MG63 (cell line): Measurements from ENCODE around the gene CRELD1. TPM values are rescaled to one million over a fixed set of nuclear protein-coding genes. Genes with fewer than 3 reads are reported as not detected.

Experiments
- DNase-seq: peaks from one replicate; pipeline ENCODE4 v3.0.0-alpha.2; 2020
- H3K27me3 ChIP-seq: fragments of 250-450 bp; sonication (Bioruptor Pico); 2 replicates; pipeline ENCODE4 v1.5.1; 2020; ENCODE audit warnings: mild to moderate bottlenecking, moderate library complexity
- H3K36me3 ChIP-seq: fragments of 250-450 bp; sonication (Bioruptor Pico); 2 replicates; pipeline ENCODE4 v1.5.1; 2020; ENCODE audit warnings: mild to moderate bottlenecking, moderate library complexity
- H3K4me3 ChIP-seq: fragments of 250-450 bp; sonication (Bioruptor Pico); 2 replicates; pipeline ENCODE4 v1.5.1; 2020; ENCODE audit warnings: mild to moderate bottlenecking, moderate library complexity
- H3K9me3 ChIP-seq: fragments of 250-450 bp; sonication (Bioruptor Pico); 2 replicates; pipeline ENCODE4 v1.5.1; 2020; ENCODE audit warnings: mild to moderate bottlenecking, moderate library complexity
- total RNA-seq: library from RNA; depleted of rRNA; stranded (reverse); fragments of >200 nt; shearing (Covaris generic); gene quantifications from 2 replicates; pipeline ENCODE4 v1.2.3, GENCODE V29; 2014; ENCODE audit warnings: low replicate concordance

CRELD1 gene
- total RNA-seq, 1 experiment from 2014 or later: 22.6 TPM

- Histone ChIP-seq H3K27me3 (no peaks in the 10 kb centered on the region), H3K4me3 (no peak overlapping the region), H3K9me3 (no peaks in the 10 kb centered on the region), H3K36me3 (no peaks in the 10 kb centered on the region)
- no peak for DNase-seq
These were observed 31.7 kb upstream of the CRELD1 start for GRCh38 chr3:9901967-9902366.

- DNase-seq: no peak
- no peak within 1 kb of the TSS for H3K4me3 ChIP-seq
- H3K36me3 ChIP-seq: no peaks in the 10 kb centered on the region
- no peaks in the 10 kb centered on the region for H3K27me3 ChIP-seq
- H3K9me3 ChIP-seq: no peaks in the 10 kb centered on the region
These were observed 31.0 kb upstream of the CRELD1 start, which contains the start of gene IL17RE for GRCh38 chr3:9902372-9903237. TSS of gene IL17RE (plus strand) at chr3:9902848. CDS start at chr3:9902933, 85 bp downstream.

- Histone ChIP-seq H3K9me3 (no peaks in the 10 kb centered on the region), H3K4me3 (no peak overlapping the region), H3K27me3 (no peaks in the 10 kb centered on the region), H3K36me3 (no peaks in the 10 kb centered on the region)
- DNase-seq: peak; percentile 68
These were observed 30.4 kb upstream of the CRELD1 start for GRCh38 chr3:9903238-9903624.

- Histone ChIP-seq H3K27me3 (no peaks in the 10 kb centered on the region), H3K36me3 (no peaks in the 10 kb centered on the region), H3K9me3 (no peaks in the 10 kb centered on the region), H3K4me3 (no peak overlapping the region)
- DNase-seq: no peak
These were observed 29.7 kb upstream of the CRELD1 start for GRCh38 chr3:9903904-9904303.

GRCh38 chr3:9906480-9906879, 27.2 kb upstream of the CRELD1 start:
- no peak overlapping the region for H3K4me3 ChIP-seq
- H3K9me3 ChIP-seq: no peaks in the 10 kb centered on the region
- H3K27me3 ChIP-seq: no peaks in the 10 kb centered on the region
- DNase-seq: no peak
- no peaks in the 10 kb centered on the region for H3K36me3 ChIP-seq

- no peak for DNase-seq
- H3K4me3 ChIP-seq: no peak overlapping the region
- no peaks in the 10 kb centered on the region for H3K9me3 ChIP-seq
- no peaks in the 10 kb centered on the region for H3K36me3 ChIP-seq
- H3K27me3 ChIP-seq: no peaks in the 10 kb centered on the region
These were observed 25.3 kb upstream of the CRELD1 start for GRCh38 chr3:9908286-9908685.

- Histone ChIP-seq H3K9me3 (no peaks in the 10 kb centered on the region), H3K36me3 (no peaks in the 10 kb centered on the region), H3K4me3 (no peak overlapping the region), H3K27me3 (no peaks in the 10 kb centered on the region)
- no peak for DNase-seq
These were observed 24.2 kb upstream of the CRELD1 start for GRCh38 chr3:9909221-9910013.

- H3K4me3 ChIP-seq: no peak overlapping the region
- H3K36me3 ChIP-seq: no peaks in the 10 kb centered on the region
- no peak for DNase-seq
- no peaks in the 10 kb centered on the region for H3K27me3 ChIP-seq
- H3K9me3 ChIP-seq: no peaks in the 10 kb centered on the region
These were observed 21.8 kb upstream of the CRELD1 start for GRCh38 chr3:9911863-9912262.

- DNase-seq: no peak
- no peaks in the 10 kb centered on the region for H3K9me3 ChIP-seq
- no peaks in the 10 kb centered on the region for H3K27me3 ChIP-seq
- no peak overlapping the region for H3K4me3 ChIP-seq
- H3K36me3 ChIP-seq: no peaks in the 10 kb centered on the region
These were observed 21.2 kb upstream of the CRELD1 start for GRCh38 chr3:9912294-9912935.

- no peak for DNase-seq
These were observed 20.0 kb upstream of the CRELD1 start for GRCh38 chr3:9913601-9914000.

GRCh38 chr3:9914011-9914410, 19.6 kb upstream of the CRELD1 start:
- H3K4me3 ChIP-seq: no peak overlapping the region
- H3K36me3 ChIP-seq: no peaks in the 10 kb centered on the region
- DNase-seq: peak; percentile 24
- H3K27me3 ChIP-seq: no peaks in the 10 kb centered on the region
- no peaks in the 10 kb centered on the region for H3K9me3 ChIP-seq

More at GRCh38 chr3:9913601-9914000, 20.0 kb upstream of the CRELD1 start:
- Histone ChIP-seq H3K4me3 (no peak overlapping the region), H3K27me3 (no peaks in the 10 kb centered on the region), H3K36me3 (no peaks in the 10 kb centered on the region), H3K9me3 (no peaks in the 10 kb centered on the region)

- no peaks in the 10 kb centered on the region for H3K9me3 ChIP-seq
- H3K27me3 ChIP-seq: no peaks in the 10 kb centered on the region
- H3K36me3 ChIP-seq: no peaks in the 10 kb centered on the region
- no peak for DNase-seq
- no peak overlapping the region for H3K4me3 ChIP-seq
These were observed 18.9 kb upstream of the CRELD1 start for GRCh38 chr3:9914559-9915253.

GRCh38 chr3:9915254-9916141, 18.1 kb upstream of the CRELD1 start:
- peak overlapping the region; percentile 40 for H3K4me3 ChIP-seq
- H3K27me3 ChIP-seq: no peaks in the 10 kb centered on the region
- H3K9me3 ChIP-seq: no peaks in the 10 kb centered on the region
- no peaks in the 10 kb centered on the region for H3K36me3 ChIP-seq
- peak; percentile 64 for DNase-seq

GRCh38 chr3:9916346-9916733, 17.3 kb upstream of the CRELD1 start:
- no peaks in the 10 kb centered on the region for H3K9me3 ChIP-seq
- DNase-seq: peak; percentile 19

GRCh38 chr3:9916734-9917680, 16.6 kb upstream of the CRELD1 start, which contains the start of gene IL17RC:
TSS of gene IL17RC (plus strand) at chr3:9917098. CDS start at chr3:9917316, 218 bp downstream.
- peak; percentile 91 for DNase-seq
- Histone ChIP-seq H3K36me3 (no peaks in the 10 kb centered on the region), H3K27me3 (no peaks in the 10 kb centered on the region), H3K4me3 (peak within 1 kb of the TSS; percentile 40), H3K9me3 (no peaks in the 10 kb centered on the region)

More at GRCh38 chr3:9916346-9916733, 17.3 kb upstream of the CRELD1 start:
- no peaks in the 10 kb centered on the region for H3K36me3 ChIP-seq
- H3K4me3 ChIP-seq: peak overlapping the region; percentile 35
- H3K27me3 ChIP-seq: no peaks in the 10 kb centered on the region
